Activated T-cell treated with anti-CD3 and anti-CD28 coated beads for 24 hours (primary cell): Measurements from ENCODE around the gene CDH5.
"Not testable (repeated sequence)": the region's sequence is repeated elsewhere in the genome, so short reads cannot be mapped to it uniquely, and the experiment has no call there.

ENCODE experiments used
- DNase-seq: peaks from one replicate; pipeline ENCODE4 v3.0.0-alpha.2; 2020; ENCODE audit warnings: low read depth

The CDH5 gene, protein sequence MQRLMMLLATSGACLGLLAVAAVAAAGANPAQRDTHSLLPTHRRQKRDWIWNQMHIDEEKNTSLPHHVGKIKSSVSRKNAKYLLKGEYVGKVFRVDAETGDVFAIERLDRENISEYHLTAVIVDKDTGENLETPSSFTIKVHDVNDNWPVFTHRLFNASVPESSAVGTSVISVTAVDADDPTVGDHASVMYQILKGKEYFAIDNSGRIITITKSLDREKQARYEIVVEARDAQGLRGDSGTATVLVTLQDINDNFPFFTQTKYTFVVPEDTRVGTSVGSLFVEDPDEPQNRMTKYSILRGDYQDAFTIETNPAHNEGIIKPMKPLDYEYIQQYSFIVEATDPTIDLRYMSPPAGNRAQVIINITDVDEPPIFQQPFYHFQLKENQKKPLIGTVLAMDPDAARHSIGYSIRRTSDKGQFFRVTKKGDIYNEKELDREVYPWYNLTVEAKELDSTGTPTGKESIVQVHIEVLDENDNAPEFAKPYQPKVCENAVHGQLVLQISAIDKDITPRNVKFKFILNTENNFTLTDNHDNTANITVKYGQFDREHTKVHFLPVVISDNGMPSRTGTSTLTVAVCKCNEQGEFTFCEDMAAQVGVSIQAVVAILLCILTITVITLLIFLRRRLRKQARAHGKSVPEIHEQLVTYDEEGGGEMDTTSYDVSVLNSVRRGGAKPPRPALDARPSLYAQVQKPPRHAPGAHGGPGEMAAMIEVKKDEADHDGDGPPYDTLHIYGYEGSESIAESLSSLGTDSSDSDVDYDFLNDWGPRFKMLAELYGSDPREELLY

GRCh38 chr16:66366433-66367299, at the start of gene CDH5:
TSS of gene CDH5 (plus strand) at chr16:66366691. CDS start at chr16:66379338, 12,647 bp downstream.
- DNase-seq: no peak

DNA sequence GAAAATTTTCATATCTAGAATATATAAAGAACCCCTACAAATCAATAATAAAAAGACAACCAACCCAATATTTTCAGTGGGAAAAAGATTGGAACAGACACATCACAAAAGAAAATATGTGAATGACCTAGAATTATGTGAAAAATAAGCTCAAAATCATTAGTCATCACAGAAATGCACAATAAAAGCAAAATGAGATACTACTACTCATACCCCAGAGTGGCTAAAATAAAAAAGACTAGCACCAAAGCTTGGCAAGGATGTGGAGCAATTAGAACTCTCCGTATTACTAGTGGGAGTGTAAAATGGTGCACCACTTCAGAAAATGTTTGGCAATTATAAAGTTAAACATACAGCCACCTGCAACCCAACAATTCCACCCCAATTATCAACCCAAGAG, 48.0 kb upstream of the CDH5 start:
- DNase-seq: no peak

- no peak for DNase-seq
Observed at GRCh38 chr16:66320774-66321173, 45.7 kb upstream of the CDH5 start.

- DNase-seq: no peak
Observed at GRCh38 chr16:66322174-66322573, 44.3 kb upstream of the CDH5 start.

DNA sequence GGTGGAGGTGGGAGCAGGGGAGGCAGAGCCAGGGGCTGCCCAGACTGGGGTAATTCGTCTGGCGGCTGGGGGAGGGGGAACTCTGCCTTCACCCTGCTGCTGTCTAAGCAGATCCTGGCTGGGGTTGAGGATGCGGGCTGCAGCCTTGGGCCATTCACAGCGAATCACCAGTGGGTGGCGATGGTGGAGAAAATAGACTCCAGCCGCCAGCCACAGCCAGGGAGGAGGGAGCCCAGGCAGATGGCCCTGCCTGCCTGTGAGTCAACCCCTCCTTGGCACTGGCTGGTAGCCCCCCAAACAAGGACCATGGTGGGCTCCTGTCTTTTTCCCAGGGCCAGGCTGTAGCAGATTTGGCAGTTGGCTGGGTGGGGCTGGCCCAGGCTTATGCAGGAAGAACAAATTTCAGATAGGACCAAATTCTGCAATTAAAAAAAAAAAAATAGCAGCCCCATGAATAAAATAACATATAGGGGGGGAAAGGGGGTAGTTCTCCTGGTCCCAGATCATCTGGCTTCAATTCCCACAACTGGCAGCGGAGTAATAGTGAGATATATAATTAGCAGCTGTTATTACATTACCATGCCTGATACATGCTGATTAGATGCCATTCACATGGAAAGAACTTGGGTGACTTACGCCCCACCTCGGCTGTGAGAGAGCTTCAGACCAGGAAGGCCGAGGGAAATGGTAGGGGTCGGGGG, 41.5 kb upstream of the CDH5 start:
- no peak for DNase-seq

- no peak for DNase-seq
Observed at GRCh38 chr16:66325717-66326376, 40.6 kb upstream of the CDH5 start.

- DNase-seq: no peak
Observed at GRCh38 chr16:66326991-66327513, 39.4 kb upstream of the CDH5 start.

GRCh38 chr16:66328282-66328681, 38.2 kb upstream of the CDH5 start:
- no peak for DNase-seq

DNA sequence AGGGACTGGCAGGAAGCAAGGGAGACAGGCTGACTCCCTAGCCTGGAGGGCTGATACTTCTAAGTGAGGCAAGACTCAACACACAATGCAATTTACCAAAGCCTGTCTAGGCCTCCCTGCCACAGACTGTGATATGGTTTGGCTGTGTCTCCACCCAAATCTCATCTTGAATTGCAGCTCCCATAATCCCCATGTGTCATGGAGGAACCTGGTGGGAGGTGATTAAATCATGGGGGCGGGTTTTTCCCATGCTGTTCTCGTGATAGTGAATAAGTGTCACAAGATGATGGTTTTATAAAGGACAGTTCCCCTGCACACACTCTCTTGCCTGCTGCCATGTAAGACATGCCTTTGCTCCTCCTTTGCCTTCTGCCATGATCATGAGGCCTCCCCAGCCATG, 35.0 kb upstream of the CDH5 start:
- DNase-seq: not testable (repeated sequence)

DNA sequence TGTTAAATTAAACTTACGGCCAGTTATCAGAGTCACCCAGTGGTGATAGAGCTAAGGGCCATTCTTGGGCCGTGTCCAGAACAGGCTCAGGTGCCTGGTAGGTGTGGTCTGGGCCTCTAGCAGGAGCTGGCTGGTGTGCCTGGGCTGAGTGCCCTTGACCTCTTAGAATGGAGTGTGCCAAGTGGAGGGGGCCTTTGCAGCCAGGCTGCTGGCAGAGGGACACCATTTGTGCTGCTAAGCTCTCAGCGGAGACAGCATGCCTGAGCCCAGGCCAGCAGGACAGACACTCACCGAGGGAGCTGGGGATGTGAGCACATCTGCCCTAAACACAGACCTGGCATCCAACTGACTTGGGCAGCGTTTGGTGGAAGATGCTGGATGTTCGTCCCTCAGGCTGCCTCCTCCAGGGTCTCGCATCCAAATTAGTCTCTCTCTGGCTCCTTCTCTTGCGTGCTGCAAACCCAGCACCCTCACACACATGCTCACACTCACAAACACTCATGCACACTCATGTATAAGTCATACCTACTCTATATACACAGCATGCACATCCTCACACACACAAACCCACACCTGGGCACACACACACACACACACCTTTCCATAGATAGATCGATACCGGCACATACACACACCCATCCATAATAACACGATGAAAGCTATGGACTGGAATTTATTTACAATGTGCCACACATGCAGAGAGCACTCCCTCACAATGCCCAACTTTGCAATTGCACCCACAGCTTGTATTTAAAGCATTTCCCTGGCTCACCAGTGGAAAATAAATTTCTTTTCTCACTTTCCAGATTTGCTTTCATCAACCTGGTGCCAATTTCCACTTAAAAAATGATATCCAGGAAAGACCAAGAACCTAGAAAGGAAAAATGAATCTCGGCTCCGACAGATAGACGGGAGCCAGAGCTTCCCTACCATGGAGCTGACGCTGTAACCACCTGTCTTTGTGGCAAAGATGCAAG, 33.6 kb upstream of the CDH5 start:
- DNase-seq: no peak

GRCh38 chr16:66334853-66335574, 31.5 kb upstream of the CDH5 start:
- no peak for DNase-seq

DNA sequence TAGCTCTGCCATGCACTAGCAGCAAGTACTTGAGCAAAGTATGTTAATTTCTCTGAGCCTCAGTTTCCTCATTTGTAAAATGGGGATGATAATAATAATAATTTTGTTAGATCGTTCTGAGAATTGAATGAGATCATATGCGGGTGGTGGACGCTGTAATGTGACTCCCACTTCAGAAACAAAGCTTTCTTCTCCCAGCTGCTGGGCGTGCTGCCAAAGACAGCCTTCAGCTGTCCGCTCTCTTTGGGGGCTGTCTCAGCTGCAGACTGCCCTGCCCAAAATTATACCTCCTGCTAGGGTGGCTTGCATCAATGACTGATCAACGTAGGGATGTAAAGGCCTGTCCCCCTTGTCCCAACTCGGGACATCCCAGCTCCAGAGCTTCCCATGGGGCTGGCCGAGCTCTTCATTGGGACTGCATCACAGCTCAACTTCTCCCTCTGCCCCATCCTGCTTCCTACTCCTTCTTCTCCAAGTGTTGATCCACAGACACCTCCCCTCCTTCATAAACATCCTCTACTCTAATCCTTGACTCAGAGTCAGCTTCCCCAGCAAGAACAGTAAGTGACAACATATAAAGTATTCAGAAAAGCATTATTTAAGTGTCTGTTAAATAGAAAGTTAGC, 30.7 kb upstream of the CDH5 start:
- DNase-seq: no peak

- no peak for DNase-seq
Observed at GRCh38 chr16:66337463-66338188, 28.9 kb upstream of the CDH5 start.

DNA sequence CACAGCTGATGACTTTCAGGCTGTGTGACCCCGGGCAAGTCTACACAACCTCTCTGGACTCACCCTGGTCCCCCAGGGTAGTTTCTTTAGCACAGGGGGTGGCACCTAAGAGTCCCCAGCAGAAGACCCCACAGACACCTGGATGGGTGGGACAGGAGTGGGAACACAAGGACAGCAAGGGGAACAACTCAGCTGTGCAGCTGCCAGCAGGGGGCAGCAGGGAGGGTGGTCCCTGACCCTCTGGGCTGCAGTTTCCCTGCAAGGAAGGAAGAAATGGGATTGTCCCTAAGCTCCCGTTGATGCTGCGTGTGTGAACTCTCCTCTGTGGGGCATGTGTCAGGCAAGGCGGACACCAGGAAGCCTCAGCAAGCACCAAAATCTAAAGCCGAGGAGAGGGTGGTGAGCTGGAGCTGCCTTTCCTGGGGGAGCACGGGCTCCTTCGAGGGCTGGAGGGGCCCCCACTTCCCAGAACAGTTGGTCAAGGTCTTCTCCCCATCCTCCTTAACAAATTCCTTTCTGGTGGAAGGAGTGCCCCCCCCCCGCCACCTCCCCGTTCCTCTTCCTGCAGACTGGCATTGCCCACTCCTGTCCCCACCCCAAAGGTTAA, 24.1 kb upstream of the CDH5 start:
- DNase-seq: no peak

- DNase-seq: no peak
Observed at GRCh38 chr16:66344533-66345145, 21.9 kb upstream of the CDH5 start.

DNA sequence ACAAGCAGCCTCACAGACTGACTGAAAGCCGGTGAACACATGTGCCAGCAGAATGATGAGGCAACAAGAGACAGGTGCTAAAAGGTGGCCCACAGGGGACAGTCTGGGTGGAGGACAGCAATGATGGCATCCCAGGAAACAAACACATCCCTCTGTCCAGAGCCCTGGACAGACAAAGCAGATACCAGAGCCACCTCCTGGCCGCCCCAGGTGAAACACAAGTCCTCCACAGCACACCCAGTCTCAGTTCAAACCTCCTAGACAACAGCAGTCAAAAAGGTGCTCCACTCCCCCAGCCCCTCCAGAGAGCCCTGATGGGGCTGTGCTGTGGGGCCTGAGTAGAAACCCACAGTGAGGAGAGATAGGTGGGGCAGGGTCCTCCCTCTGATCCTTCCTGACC, 20.3 kb upstream of the CDH5 start:
- DNase-seq: no peak

- DNase-seq: no peak
Observed at GRCh38 chr16:66352304-66352703, 14.2 kb upstream of the CDH5 start.
